Frontal cortex (tissue), 4 donors: ENCODE results near the gene PLK3. TPM values are rescaled to one million over a fixed set of nuclear protein-coding genes. Genes with fewer than 3 reads are reported as not detected.
"Not testable (repeated sequence)": the region's sequence is repeated elsewhere in the genome, so short reads cannot be mapped to it uniquely, and the experiment has no call there.

ENCODE experiments used
- DNase-seq, 2 donors: peaks; one replicate each; pipeline ENCODE4 v3.0.0; 2012; ENCODE audit warnings: low spot score in 2 of 2
- FAIRE-seq: peaks from 2 replicates; lab custom pipeline; 2012; peaks lifted over from hg19 to GRCh38; lab: Jason Lieb, UNC
- total RNA-seq: library from RNA; depleted of rRNA; stranded (reverse); fragments of >200 nt; gene quantifications from one replicate; pipeline ENCODE4 v1.2.3, GENCODE V29; 2014
- donor health status: control.
- donor health status: control.
- donor health status: control.

Gene PLK3
- total RNA-seq, 1 donor from 2014 or later = 10.2 TPM

GRCh38 chr1:44807364-44808062 is 7.3 kb downstream of the PLK3 start:
- FAIRE-seq (no peak), DNase-seq (peak; percentile 74 to 75)

GRCh38 chr1:44808063-44808937 is 8.1 kb downstream of the PLK3 start, which contains the start of gene BTBD19:
Gene BTBD19, plus strand, starts transcription at chr1:44808523. Its CDS starts 298 bp downstream, at chr1:44808821.
- DNase-seq = peak; percentile 85 to 87
- no peak for FAIRE-seq

GRCh38 chr1:44808938-44809917 is 9.1 kb downstream of the PLK3 start:
- no peak for FAIRE-seq
- DNase-seq = no peak

- DNase-seq (no peak), FAIRE-seq (no peak)
Observed at GRCh38 chr1:44810101-44810761, 10.1 kb downstream of the PLK3 start.

GRCh38 chr1:44810762-44811105 is 10.6 kb downstream of the PLK3 start:
- DNase-seq, FAIRE-seq: not testable (repeated sequence)

- DNase-seq (peak in 1 of 2 donors; percentile 12), FAIRE-seq (no peak)
Observed at GRCh38 chr1:44811234-44811633, 11.1 kb downstream of the PLK3 start.

- DNase-seq = peak in 1 of 2 donors; percentile 49
- no peak for FAIRE-seq
Observed at GRCh38 chr1:44812822-44813543, 12.8 kb downstream of the PLK3 start.

GRCh38 chr1:44815926-44816325 is 15.7 kb downstream of the PLK3 start:
- not testable (repeated sequence) for FAIRE-seq

GRCh38 chr1:44817307-44817706 is 17.1 kb downstream of the PLK3 start:
- DNase-seq (no peak), FAIRE-seq (no peak)

More at GRCh38 chr1:44815926-44816325, 15.7 kb downstream of the PLK3 start:
- DNase-seq = not testable (repeated sequence)

GRCh38 chr1:44817771-44818495 is 17.8 kb downstream of the PLK3 start:
- DNase-seq (no peak), FAIRE-seq (no peak)

GRCh38 chr1:44819196-44819607 is 19.0 kb downstream of the PLK3 start:
- DNase-seq (no peak), FAIRE-seq (no peak)

GRCh38 chr1:44819608-44820327 is 19.6 kb downstream of the PLK3 start:
- no peak for FAIRE-seq
- DNase-seq = peak; percentile 74 to 82

GRCh38 chr1:44820328-44821239 is 20.4 kb downstream of the PLK3 start:
- no peak for DNase-seq
- no peak for FAIRE-seq

- no peak for FAIRE-seq
- DNase-seq = no peak
Observed at GRCh38 chr1:44821240-44821715, 21.1 kb downstream of the PLK3 start.

- no peak for FAIRE-seq
Observed at GRCh38 chr1:44822131-44822701, 22.0 kb downstream of the PLK3 start.

GRCh38 chr1:44822981-44823451 is 22.8 kb downstream of the PLK3 start:
- no peak for DNase-seq
- no peak for FAIRE-seq

More at GRCh38 chr1:44822131-44822701, 22.0 kb downstream of the PLK3 start:
- no peak for DNase-seq
